Ishikawa (cell line): Measurements from ENCODE around the gene SEMA6D.

Source experiments
- CEBPB ChIP-seq: IDR thresholded peaks from 2 replicates; pipeline ENCODE4 v1.6.1; 2012
- CREB1 ChIP-seq: IDR thresholded peaks from 2 replicates; pipeline ENCODE4 v1.6.1; 2012; ENCODE audit warnings: low read depth
- EP300 ChIP-seq: IDR thresholded peaks from 2 replicates; pipeline ENCODE4 v1.6.1; 2012; ENCODE audit warnings: borderline replicate concordance
- FOXM1 ChIP-seq: IDR thresholded peaks from 2 replicates; pipeline ENCODE4 v1.6.1; 2012; ENCODE audit warnings: low read depth, borderline replicate concordance
- MAX ChIP-seq: IDR thresholded peaks from 2 replicates; pipeline ENCODE4 v1.6.1; 2012
- RAD21 ChIP-seq: IDR thresholded peaks from 2 replicates; pipeline ENCODE4 v1.6.1; 2012; ENCODE audit warnings: low read depth
- REST ChIP-seq: IDR thresholded peaks from 2 replicates; pipeline ENCODE4 v1.6.1; 2012; ENCODE audit warnings: low read depth, mild to moderate bottlenecking
- TAF1 ChIP-seq: IDR thresholded peaks from 2 replicates; pipeline ENCODE4 v1.6.1; 2012; ENCODE audit warnings: low read depth, mild to moderate bottlenecking
- TCF12 ChIP-seq: IDR thresholded peaks from 2 replicates; pipeline ENCODE4 v1.6.1; 2012; ENCODE audit warnings: low read depth
- TEAD4 ChIP-seq: IDR thresholded peaks from 2 replicates; pipeline ENCODE4 v1.6.1; 2012
- USF1 ChIP-seq: IDR thresholded peaks from 2 replicates; pipeline ENCODE4 v1.6.1; 2012
- YY1 ChIP-seq: IDR thresholded peaks from 2 replicates; pipeline ENCODE4 v1.6.1; 2012; ENCODE audit warnings: low read depth
- ZBTB7A ChIP-seq: IDR thresholded peaks from 2 replicates; pipeline ENCODE4 v1.6.1; 2012; ENCODE audit warnings: low read depth

GRCh38 chr15:47819158-47819557 lies 101.9 kb downstream of the SEMA6D start:
- TF ChIP-seq USF1 (no peak), REST (no peak), EP300 (no peak), MAX (no peak), TAF1 (no peak), RAD21 (no peak), YY1 (no peak), TEAD4 (no peak), TCF12 (no peak), FOXM1 (no peak), ZBTB7A (no peak), CEBPB (no peak), CREB1 (no peak)
